BLaER1 (cell line): Measurements from ENCODE around the gene SF3A2.
A peak's percentile ranks its signal among the peaks of the same experiment; 100 is the strongest.

Source experiments
- H3K27ac ChIP-seq: shearing (Covaris generic); formaldehyde crosslinking; 2 replicates; pipeline ENCODE4 v1.8.1; 2022
- H3K27me3 ChIP-seq: shearing (Covaris generic); formaldehyde crosslinking; 2 replicates; pipeline ENCODE4 v1.8.1; 2022
- H3K36me3 ChIP-seq: shearing (Covaris generic); formaldehyde crosslinking; 2 replicates; pipeline ENCODE4 v1.8.1; 2022
- H3K4me1 ChIP-seq: shearing (Covaris generic); formaldehyde crosslinking; 2 replicates; pipeline ENCODE4 v1.8.1; 2022
- H3K4me2 ChIP-seq: shearing (Covaris generic); formaldehyde crosslinking; 2 replicates; pipeline ENCODE4 v1.8.1; 2022
- H3K4me3 ChIP-seq: shearing (Covaris generic); formaldehyde crosslinking; 2 replicates; pipeline ENCODE4 v1.8.1; 2022
- H3K9ac ChIP-seq: shearing (Covaris generic); formaldehyde crosslinking; 2 replicates; pipeline ENCODE4 v1.8.1; 2022
- H3K9me3 ChIP-seq: shearing (Covaris generic); formaldehyde crosslinking; 2 replicates; pipeline ENCODE4 v1.8.1; 2022
- H4K20me1 ChIP-seq: shearing (Covaris generic); formaldehyde crosslinking; 2 replicates; pipeline ENCODE4 v1.8.1; 2022
- Cebpa-rat ChIP-seq: shearing (Covaris generic); IDR thresholded peaks from 2 replicates; pipeline ENCODE4 v1.8.1; 2022

SF3A2 gene

GRCh38 chr19:2225415-2226050, 11.1 kb upstream of the SF3A2 start:
- no peak for TF ChIP-seq Cebpa-rat
- Histone ChIP-seq H3K4me3 (no peak overlapping the region), H3K27me3 (no peaks in the 10 kb centered on the region), H3K9me3 (no peaks in the 10 kb centered on the region), H3K4me2 (peak overlapping the region; percentile 93), H3K4me1 (peaks cover 100% of the 10 kb centered on the region), H3K36me3 (peaks cover 61% of the 10 kb centered on the region), H3K9ac (peak overlapping the region; percentile 59), H3K27ac (peak overlapping the region; percentile 89), H4K20me1 (peaks cover 93% of the 10 kb centered on the region)

GRCh38 chr19:2226051-2226839, 10.4 kb upstream of the SF3A2 start:
- Histone ChIP-seq H3K27ac (peak overlapping the region; percentile 89), H3K4me3 (no peak overlapping the region), H3K4me2 (peak overlapping the region; percentile 93), H3K4me1 (peaks cover 100% of the 10 kb centered on the region), H3K27me3 (no peaks in the 10 kb centered on the region), H4K20me1 (peaks cover 93% of the 10 kb centered on the region), H3K9ac (no peak overlapping the region), H3K9me3 (no peaks in the 10 kb centered on the region), H3K36me3 (peaks cover 69% of the 10 kb centered on the region)
- TF ChIP-seq Cebpa-rat: no peak

DNA sequence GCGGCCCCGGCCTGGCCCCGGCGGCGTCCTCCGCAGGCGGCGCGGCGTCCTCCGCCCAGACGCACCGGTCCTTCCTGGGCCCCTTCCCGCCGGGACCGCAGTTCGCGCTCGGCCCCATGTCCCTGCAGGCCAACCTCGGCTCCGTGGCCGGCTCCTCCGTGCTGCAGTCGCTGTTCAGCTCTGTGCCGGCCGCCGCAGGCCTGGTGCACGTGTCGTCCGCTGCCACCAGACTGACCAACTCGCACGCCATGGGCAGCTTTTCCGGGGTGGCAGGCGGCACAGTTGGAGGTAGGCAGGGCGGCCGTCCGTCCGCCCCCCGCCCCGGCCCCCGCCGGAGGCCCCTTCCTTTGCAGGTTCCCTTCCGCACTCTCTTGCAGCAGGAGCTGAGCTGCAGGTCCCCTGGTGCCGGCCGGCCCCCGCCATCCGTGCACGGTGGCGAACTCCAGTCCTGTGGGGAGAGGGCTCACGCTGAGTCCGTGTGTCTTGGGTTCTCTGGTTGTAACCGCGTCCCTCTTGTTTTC, 9.7 kb upstream of the SF3A2 start:
- Histone ChIP-seq H3K9me3 (no peaks in the 10 kb centered on the region), H3K4me3 (no peak overlapping the region), H3K27me3 (no peaks in the 10 kb centered on the region), H3K4me2 (peak overlapping the region; percentile 93), H3K27ac (peak overlapping the region; percentile 89), H3K9ac (no peak overlapping the region), H4K20me1 (peaks cover 93% of the 10 kb centered on the region), H3K36me3 (peaks cover 75% of the 10 kb centered on the region), H3K4me1 (peaks cover 100% of the 10 kb centered on the region)
- TF ChIP-seq Cebpa-rat: no peak

DNA sequence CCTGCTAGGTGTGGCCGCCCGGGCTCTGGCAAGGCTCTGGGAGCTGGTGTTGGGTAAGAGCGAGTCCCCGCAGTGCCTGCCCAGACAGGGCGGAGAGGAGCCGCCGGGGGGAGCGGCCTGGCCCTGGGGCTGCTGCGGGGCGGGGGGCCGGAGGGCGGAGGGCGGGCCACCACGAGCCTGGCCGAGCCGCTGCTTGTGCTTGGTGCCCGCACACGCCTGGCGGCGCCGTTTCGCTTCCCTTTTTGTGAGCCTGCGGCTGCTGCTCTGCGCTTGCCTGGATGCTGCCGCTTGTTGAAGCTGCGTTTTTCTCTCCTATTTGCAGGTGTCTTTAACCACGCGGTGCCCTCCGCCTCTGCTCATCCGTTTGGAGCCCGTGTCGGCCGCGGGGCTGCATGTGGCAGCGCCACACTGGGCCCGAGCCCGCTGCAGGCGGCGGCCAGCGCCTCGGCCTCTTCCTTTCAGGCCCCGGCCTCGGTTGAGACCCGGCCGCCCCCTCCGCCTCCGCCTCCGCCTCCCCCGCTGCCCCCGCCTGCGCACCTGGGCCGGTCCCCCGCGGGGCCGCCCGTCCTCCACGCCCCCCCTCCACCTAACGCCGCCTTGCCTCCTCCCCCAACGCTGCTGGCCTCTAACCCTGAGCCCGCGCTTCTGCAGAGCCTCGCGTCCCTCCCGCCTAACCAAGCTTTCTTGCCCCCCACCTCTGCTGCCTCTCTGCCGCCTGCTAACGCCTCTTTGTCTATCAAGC, 9.0 kb upstream of the SF3A2 start:
- H3K27me3 ChIP-seq: no peaks in the 10 kb centered on the region
- no peaks in the 10 kb centered on the region for H3K9me3 ChIP-seq
- TF ChIP-seq Cebpa-rat: no peak
- peaks cover 77% of the 10 kb centered on the region for H3K36me3 ChIP-seq
- peak overlapping the region; percentile 11; the same call in 1 of the 2 replicates for H3K4me3 ChIP-seq
- peak overlapping the region; percentile 89 for H3K27ac ChIP-seq
- H4K20me1 ChIP-seq: peaks cover 93% of the 10 kb centered on the region
- H3K4me2 ChIP-seq: peak overlapping the region; percentile 93
- H3K9ac ChIP-seq: peak overlapping the region; percentile 65
- peaks cover 100% of the 10 kb centered on the region for H3K4me1 ChIP-seq

DNA sequence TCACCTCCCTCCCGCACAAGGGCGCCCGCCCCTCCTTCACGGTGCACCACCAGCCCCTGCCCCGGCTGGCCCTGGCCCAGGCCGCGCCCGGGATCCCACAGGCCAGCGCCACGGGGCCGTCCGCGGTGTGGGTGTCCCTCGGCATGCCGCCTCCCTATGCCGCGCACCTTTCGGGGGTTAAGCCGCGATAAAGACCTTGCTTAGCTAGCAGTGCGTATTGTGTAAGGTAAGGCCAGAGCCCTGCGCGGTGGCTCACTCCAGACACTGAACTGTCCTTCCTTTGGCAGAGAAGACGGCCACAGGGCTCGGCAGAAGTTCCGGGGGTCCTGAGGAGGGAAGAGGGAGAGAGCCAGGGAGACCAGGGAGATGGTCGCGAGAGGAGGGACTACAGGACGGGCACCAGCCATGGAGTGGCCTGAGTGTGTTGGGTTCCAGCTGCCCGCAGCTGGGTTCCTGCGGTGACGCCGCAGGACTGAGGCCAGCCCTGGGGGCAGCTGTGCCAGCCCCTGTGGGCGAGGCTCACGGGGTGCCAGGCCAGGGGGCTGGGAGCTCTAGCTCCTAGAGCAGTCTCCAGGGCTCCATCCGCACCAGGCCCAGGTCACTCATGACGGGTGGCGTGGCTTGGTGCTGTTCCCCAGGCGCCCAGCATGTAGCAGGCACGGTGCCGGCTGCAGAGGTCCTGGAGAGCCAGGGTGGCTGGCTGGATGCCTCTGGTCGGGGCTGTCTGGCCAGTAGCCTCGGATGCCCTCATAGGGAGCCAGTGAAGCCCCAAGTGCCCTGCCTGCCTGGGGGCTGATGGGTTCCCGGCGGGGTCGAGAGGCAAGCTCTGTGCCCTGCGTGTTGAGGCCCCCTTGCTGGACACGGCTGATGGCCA, 8.2 kb upstream of the SF3A2 start:
- TF ChIP-seq Cebpa-rat: no peak
- Histone ChIP-seq H3K27me3 (no peaks in the 10 kb centered on the region), H4K20me1 (peaks cover 94% of the 10 kb centered on the region), H3K4me2 (peak overlapping the region; percentile 93), H3K4me1 (peaks cover 100% of the 10 kb centered on the region), H3K9ac (peak overlapping the region; percentile 65), H3K27ac (peak overlapping the region; percentile 84), H3K36me3 (peaks cover 85% of the 10 kb centered on the region), H3K9me3 (no peaks in the 10 kb centered on the region), H3K4me3 (peak overlapping the region; percentile 11; the same call in 1 of the 2 replicates)

DNA sequence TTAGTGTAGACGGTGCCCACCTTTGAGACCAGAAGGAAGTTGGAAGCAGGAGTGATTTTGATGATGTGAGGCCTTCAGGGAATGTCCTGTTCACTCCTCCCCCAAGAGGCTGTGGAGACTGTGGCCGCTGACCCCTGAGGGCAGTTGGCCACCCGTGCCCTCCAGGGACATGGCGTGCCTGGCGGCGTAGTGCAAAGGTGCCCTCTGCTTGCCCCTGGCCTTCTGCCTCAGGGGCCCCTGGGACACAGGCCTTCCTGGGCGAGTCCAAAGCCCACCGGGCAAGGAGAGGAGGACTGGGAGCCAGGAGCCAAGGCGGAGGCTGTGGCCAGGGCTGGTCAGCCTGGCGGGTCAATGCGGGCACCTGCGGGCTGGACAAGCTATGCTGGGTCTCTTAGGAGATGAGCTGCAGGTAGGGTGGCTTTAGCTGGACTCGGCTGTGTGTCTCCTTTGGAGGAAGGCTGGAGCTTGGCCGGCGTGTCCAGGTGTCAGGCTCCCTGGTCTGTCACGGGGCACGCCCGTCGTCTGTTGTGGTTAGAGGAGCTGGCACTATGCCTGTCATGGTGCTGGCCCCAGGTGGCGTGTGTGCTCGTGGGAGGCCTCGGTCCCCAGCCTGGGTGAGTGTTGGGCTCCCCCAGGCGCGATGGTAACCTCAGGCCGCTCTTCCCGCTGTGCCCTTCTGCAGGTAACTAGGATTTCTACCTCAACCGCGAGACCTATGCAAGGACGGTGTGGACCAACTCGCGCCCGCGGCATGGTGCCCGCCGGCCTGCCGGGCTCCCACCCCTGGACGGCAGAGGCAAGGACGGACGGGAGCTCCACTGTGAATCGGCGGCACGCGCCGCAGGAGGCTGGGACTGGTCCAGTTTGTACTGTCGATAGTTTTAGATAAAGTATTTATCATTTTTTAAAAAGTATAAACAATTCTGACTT, 7.3 kb upstream of the SF3A2 start:
- peaks cover 100% of the 10 kb centered on the region for H3K4me1 ChIP-seq
- peak overlapping the region; percentile 93 for H3K4me2 ChIP-seq
- H3K9ac ChIP-seq: peak overlapping the region; percentile 65
- peak overlapping the region; percentile 84 for H3K27ac ChIP-seq
- H3K9me3 ChIP-seq: no peaks in the 10 kb centered on the region
- peaks cover 94% of the 10 kb centered on the region for H3K36me3 ChIP-seq
- H3K27me3 ChIP-seq: no peaks in the 10 kb centered on the region
- H4K20me1 ChIP-seq: peaks cover 95% of the 10 kb centered on the region
- TF ChIP-seq Cebpa-rat: no peak
- H3K4me3 ChIP-seq: no peak overlapping the region; the same call in 1 of the 2 replicates

GRCh38 chr19:2230033-2230531, 6.5 kb upstream of the SF3A2 start:
- H4K20me1 ChIP-seq: peaks cover 95% of the 10 kb centered on the region

More at GRCh38 chr19:2230033-2230531, 6.5 kb upstream of the SF3A2 start:
- Histone ChIP-seq H3K27ac (peak overlapping the region; percentile 84; the same call in 1 of the 2 replicates), H3K4me1 (peaks cover 100% of the 10 kb centered on the region), H3K9ac (peak overlapping the region; percentile 55; the same call in 1 of the 2 replicates), H3K27me3 (no peaks in the 10 kb centered on the region), H3K4me3 (no peak overlapping the region), H3K9me3 (no peaks in the 10 kb centered on the region), H3K4me2 (peak overlapping the region; percentile 76), H3K36me3 (peaks cover 91% of the 10 kb centered on the region)
- no peak for TF ChIP-seq Cebpa-rat
